A549 (cell line): ENCODE data around the gene TMEM107.

ENCODE experiments used
- PHF8 ChIP-seq: fragments of 200-600 bp; sonication (generic); IDR thresholded peaks from 2 replicates; pipeline ENCODE4 v1.6.1; 2016; ENCODE audit warnings: low read depth, mild to moderate bottlenecking, antibody characterized with exemption, moderate library complexity, borderline replicate concordance
- POLR2A ChIP-seq: IDR thresholded peaks from 2 replicates; pipeline ENCODE4 v1.6.1; 2012; ENCODE audit warnings: mild to moderate bottlenecking, low read length
- RAD21 ChIP-seq, 2 experiments: fragments of >200 bp in 1 of 2; sonication (Bioruptor Twin) in 1 of 2; formaldehyde crosslinking in 1 of 2; IDR thresholded peaks in 1 of 2; conservative IDR thresholded peaks in 1 of 2; 2 replicates in 1 of 2; 3 replicates in 1 of 2; pipeline ENCODE4 v1.6.1; 2012 to 2018; ENCODE audit warnings: inconsistent platforms in 1 of 2
- RARB ChIP-seq: fragments of 250-450 bp; sonication (Bioruptor Pico); IDR thresholded peaks from 2 replicates; pipeline ENCODE4 v1.8.0; 2021; ENCODE audit warnings: mild to moderate bottlenecking, moderate library complexity
- REST ChIP-seq: fragments of 200-600 bp; sonication (generic); IDR thresholded peaks from 2 replicates; pipeline ENCODE4 v1.6.1; 2016; ENCODE audit warnings: antibody characterized with exemption, mild to moderate bottlenecking, moderate library complexity
- TF ChIP-seq, protein P1 (sequence below): fragments of >200 bp; sonication (Bioruptor Twin); formaldehyde crosslinking; IDR thresholded peaks from 3 replicates; pipeline ENCODE4 v1.5.1; 2016
- TF ChIP-seq, protein P2 (sequence below): fragments of 150-350 bp; IDR thresholded peaks from 2 replicates; pipeline ENCODE4 v1.6.1; 2014; ENCODE audit warnings: low read depth, mild to moderate bottlenecking, low read length

DNA sequence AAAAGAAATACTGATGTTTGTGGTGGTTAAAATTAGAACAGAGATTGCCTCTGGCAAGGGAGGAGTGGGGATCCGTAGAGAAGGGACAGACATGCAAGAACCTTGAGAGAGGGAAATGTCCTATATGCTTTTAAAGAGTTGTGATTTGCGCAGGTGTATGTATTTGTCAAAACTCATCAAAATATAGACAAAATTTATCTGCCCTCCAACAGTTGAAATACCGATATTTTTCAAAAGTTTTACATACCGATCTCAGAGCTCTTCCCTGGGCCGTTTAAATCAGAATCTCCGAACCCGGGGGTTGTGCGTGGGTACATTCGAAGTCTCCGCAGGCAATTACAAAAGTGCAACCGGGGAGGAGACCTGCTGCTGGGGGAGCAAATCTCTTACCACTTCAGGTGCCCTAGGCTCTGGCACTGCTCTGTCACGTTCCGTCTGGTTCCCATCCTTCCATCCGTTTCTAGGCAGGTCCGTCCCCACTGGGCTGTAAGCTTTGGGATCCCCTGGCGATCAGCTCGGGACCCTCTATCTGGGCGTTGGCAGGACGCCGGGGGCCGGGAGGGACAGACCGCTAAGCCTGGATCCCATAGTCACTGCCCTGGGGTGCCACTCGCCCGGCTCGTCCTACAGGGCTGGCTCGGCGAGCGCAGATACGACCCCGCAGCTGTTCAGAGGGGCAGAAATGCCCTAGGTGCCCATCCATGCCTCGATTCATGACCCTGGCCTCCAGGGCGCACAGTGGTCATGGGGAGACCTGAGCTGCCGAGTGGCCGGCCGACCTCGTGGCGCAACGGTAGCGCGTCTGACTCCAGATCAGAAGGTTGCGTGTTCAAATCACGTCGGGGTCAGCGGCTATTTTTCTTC lies 9.6 kb upstream of the TMEM107 start:
- TF ChIP-seq, protein P1, sequence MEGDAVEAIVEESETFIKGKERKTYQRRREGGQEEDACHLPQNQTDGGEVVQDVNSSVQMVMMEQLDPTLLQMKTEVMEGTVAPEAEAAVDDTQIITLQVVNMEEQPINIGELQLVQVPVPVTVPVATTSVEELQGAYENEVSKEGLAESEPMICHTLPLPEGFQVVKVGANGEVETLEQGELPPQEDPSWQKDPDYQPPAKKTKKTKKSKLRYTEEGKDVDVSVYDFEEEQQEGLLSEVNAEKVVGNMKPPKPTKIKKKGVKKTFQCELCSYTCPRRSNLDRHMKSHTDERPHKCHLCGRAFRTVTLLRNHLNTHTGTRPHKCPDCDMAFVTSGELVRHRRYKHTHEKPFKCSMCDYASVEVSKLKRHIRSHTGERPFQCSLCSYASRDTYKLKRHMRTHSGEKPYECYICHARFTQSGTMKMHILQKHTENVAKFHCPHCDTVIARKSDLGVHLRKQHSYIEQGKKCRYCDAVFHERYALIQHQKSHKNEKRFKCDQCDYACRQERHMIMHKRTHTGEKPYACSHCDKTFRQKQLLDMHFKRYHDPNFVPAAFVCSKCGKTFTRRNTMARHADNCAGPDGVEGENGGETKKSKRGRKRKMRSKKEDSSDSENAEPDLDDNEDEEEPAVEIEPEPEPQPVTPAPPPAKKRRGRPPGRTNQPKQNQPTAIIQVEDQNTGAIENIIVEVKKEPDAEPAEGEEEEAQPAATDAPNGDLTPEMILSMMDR: no peak
- TF ChIP-seq PHF8 (0 out of 2 replicates have a peak, but pooled peaks have one; percentile 20), REST (no peak), POLR2A (no peak), RAD21 (conservative IDR thresholded peaks at IDR 0.05 in 1 of 2, IDR thresholded peaks at IDR 0.05 in 1 of 2) (no peak), RARB (CRISPR knock-in tag) (no peak)
- TF ChIP-seq, protein P2, sequence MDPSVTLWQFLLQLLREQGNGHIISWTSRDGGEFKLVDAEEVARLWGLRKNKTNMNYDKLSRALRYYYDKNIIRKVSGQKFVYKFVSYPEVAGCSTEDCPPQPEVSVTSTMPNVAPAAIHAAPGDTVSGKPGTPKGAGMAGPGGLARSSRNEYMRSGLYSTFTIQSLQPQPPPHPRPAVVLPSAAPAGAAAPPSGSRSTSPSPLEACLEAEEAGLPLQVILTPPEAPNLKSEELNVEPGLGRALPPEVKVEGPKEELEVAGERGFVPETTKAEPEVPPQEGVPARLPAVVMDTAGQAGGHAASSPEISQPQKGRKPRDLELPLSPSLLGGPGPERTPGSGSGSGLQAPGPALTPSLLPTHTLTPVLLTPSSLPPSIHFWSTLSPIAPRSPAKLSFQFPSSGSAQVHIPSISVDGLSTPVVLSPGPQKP: no peak
